HK-2 (cell line): ENCODE results near the gene CAMTA1.
"Not testable (repeated sequence)": the region's sequence is repeated elsewhere in the genome, so short reads cannot be mapped to it uniquely, and the experiment has no call there.

Experiments used
- DNase-seq: peaks from one replicate; pipeline ENCODE4 v3.0.0-alpha.2; 2018; ENCODE audit not compliant: unreplicated experiment

CAMTA1 gene

DNA sequence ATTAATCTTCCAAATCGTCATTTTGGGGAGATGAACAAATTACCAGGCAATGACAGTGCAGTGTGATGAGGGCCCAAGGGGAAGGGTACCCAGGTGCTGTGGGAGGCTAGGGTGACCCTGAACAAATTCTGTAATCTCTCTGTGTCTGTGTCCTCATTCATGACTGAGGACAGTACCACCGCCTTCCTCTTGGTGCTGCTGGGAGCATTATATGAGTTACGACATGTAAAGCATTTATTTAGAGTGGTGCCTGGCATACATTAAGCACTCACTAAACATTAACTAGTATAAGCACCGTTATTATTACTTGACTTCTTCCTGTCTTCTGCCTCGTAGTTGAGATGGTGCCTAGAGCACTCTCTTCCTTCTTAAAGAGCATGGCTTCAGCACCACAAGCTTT is 517.6 kb downstream of the CAMTA1 start:
- no peak for DNase-seq

DNA sequence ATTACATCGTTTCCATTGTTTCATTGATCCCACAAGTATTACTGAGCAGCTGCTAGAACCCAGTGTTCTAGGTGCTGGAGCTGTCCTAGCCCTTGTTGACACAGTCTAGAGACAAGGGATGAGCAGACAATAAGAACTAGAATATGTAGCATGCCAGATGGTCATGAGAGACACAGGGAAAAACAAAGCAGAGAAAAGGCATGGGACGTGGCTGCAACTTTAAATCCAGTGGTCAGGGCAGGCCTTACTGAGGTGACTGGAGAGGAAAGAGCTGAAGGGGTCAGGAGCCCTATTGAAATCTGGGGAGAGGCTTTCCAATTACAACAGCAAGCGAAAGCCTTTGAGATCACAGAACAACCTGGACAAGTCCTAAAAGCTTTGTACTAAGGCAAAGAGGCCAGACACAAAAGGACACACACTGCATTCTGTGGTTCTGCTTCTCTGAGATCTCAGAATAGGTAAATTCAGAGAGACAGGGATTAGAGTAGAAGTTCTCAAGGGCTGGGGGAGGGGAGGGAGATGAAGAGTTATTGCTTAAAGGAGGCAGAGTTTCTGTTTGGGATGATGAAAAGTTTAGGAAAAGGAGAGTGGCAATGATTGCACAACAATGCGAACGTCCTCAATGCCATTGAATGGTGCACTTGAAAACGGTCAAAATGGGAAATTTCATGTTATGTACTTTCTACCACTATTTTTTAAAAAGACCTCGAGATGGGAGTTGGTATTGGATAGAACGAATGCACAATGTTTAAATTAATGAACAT is 518.5 kb downstream of the CAMTA1 start:
- no peak for DNase-seq

DNA sequence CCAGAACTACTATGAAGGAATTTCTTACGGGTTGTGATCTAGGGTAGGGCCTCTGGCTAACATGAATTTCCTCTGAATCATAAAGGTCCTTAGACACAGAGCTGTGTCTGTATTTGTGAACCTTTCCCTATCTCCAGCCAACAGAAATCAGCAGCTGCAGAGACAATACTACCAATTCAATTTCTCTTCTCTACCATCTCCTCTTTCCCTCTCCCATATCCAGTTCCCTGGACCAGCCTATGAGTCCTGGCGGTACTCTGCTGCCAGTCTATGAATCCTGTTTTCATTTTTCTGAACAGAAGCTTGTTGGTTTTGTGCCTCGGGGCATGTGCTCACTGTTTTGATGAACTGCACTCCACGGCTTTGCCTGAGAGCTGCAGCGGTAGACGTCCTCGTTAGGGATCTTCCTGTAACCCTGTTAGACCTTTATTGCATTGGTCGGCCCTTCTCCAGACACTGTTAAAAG is 527.9 kb downstream of the CAMTA1 start:
- no peak for DNase-seq

DNA sequence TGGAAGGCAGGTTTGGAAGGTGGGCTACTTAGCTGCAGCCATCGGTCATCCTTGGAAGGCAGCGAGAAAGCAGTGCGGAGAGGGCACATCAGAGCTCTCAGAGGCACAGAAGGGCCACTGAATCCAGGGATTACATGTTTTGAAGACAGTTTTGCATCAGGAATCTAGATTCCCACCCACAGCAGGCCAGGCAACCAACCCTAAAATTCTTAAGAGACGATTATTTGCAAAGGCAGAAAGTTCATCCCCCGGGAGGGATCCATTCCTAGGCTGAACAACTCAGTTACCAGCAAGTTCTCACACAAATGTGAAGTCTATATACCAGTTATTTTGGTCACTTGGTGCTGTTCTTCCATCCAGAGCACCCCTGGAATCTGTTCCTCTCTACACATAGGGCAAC is 528.6 kb downstream of the CAMTA1 start:
- no peak for DNase-seq

DNA sequence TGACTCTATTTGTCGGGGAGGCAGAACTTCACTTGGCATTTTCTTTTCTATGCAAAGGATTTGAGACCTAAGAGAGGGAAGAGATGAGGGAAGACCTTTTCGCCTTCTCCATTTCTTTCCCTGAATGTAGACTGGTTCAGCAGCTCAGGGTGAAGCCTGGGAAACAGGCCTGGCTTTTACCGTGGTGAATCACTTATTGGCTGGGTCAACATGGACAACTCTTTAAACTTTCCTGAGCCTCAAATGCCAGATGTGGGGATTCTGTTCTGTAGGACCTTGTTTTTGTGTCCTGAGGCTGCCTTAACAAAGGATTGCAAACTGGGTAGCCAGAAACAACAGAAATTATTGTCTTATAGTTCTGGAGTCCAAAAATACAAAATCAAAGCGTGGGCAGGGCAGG is 530.1 kb downstream of the CAMTA1 start:
- no peak for DNase-seq

DNA sequence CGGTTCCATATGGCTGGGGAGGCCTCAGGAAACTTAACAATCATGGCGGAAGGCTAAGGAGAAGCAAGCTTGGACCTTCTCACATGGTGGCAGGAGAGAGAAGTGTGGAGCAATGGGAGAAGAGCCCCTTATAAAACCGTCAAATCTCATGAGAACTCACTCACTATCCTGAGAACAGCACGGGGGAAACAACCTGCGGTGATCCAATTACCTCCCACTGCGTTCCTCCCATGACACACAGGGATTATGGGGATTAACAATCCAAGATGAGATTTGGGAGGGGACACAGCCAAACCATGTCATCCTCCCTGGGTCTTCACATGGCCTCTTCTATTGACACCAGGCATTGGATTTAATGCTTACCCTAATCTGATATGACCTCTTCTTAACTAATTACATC is 530.7 kb downstream of the CAMTA1 start:
- no peak for DNase-seq

DNA sequence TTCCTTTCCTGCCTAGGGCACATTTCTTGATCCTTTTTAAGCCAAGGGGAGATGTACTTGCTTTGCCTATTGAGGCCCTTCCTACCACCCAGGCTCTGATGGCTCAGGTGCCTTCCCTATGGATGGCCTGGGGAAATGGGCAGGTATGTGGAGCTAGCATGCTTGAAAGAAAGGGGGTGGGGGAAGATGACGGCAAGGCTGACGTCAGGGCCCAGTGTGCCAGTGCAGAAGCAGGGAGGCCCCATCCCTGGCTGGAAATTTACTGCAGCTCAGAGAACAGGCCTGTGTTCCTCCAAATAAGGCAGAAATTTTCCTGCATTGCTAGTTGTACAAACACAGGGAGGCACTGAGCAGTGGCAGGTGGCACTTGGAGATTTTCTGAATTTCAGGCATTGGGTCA is 532.6 kb downstream of the CAMTA1 start:
- no peak for DNase-seq

DNA sequence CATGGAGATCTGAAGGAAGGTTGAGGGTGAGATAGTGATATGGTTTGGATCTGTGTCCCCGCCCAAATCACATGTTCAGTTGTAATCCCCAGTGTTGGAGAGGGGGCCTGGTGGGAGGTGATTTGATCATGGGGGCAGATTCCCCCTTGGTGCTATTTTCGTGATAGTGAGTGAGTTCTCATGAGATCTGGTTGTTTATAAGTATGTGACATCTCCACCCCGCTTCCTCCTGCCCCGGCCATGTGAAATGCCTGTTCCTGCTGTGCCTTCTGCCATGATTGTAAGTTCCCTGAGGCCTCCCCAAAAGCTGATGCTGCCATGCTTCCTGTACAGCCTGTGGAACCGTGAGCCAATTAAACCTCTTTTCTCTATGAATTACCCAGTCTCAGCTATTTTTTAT is 533.9 kb downstream of the CAMTA1 start:
- DNase-seq: no peak

DNA sequence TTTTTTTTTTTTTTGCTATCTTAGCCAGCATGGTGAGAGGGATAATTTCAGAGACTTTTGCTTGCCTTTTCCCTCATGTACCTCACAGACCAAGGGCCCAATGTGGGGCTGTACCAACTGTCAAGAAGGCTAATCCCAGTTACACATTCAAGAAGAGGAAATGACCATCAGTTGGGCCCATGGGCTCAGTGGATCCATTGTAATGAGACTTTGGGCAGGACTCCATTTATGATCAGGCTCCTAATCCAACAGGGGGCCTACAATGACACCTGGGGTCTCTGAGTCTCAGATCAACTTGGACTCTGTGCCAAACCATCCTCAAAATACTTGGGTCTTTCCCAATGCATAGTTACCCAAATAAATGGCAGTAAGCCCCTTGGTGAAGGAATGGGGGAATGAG is 535.4 kb downstream of the CAMTA1 start:
- no peak for DNase-seq

DNA sequence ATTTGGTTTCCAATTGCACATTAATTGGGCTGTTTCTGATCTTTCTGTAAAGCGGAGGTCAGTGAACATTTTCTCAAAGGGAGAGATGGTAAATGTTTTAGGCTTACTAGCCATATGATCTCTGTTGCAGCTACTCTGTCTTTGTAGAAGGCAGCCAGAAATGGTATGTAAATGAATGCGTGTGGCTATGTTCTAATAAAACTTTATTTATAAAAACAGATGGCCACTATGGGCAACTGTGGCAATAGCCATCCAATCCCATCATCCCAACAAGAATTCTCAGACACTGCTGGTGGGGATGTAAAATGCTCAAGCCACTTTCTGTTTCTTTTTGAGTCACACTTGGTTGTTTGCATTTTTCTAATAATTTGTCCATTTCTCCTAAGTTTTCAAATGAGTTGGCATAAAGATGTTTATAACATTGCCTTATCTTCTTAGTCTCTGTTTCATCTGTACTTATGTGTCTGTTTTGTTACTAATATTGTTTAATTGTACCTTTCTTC is 537.1 kb downstream of the CAMTA1 start:
- no peak for DNase-seq

DNA sequence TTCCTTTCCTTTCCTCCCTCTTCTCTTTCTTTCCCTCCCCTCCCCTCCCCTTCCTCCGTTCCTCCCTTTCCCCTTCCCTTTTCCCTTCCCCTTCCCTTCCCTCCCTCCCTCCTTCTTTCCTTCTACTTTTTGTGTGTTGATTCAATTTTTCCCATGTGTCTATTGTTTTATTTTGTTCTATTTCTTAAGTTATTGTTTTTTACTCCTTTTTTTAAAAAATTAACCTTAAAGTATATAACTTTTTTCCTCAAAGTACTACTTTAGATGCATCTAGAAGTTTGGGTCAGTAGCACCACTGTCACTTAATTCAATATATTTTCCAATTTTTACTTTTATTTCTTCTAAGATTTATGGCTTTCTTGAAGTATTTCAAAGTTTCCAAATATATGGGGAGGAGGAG is 537.7 kb downstream of the CAMTA1 start:
- no peak for DNase-seq

DNA sequence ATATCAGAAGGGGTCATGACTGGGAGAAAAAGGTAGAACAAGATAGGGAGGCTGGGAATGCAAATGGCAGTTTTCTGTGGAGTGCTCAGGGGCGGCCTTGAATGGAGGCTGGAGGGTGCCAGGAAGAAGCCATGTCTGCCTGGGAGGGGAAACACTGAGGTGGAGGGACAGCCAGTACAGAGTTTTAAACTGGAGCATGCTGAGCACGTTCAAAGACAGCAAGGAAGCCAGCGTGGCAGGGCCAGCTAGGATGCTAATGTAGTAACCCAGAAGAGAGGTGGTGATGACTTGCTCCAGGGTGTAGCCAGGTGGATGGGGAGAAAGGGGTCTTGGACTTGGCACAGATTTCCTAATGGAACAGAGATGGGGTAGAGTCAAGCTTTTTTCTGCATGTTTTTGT is 540.0 kb downstream of the CAMTA1 start:
- no peak for DNase-seq

DNA sequence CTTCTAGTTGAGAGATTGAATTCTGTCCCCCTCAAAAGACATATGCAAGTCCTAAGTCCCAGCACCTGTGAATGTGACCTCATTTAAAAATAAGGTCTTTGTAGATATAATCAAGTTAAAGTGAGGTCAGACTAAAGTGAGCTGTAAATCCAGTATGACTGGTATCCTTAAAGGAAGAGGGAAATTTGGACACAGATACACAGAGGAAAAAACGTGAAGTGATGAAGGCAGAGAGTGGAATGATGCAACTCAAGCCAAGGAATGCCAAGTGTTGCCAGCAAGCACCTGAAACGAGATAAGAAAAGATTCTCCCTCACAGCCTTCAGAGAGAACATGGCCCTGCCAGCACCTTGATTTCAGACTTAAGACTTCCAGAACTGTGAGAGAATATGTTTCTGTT is 541.1 kb downstream of the CAMTA1 start:
- DNase-seq: no peak

DNA sequence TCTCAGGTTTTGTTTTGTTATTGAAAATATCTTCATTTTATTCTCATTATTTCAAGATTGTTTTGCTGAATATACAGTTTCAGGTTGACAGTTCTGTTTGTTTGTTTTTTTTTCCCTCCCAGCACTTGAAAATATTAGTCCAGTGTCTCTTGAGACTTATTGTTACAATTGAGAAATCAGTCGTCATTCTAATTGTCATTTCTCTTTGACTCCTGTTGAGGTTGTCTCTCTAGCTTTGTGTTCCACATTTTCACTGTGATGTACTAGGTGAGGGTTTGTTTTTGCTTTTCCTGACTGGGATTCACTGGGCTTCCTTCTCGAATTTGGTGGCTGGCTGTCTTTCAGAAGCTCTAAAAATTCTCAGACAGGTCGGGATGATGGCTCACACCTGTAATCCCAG is 542.6 kb downstream of the CAMTA1 start:
- no peak for DNase-seq

DNA sequence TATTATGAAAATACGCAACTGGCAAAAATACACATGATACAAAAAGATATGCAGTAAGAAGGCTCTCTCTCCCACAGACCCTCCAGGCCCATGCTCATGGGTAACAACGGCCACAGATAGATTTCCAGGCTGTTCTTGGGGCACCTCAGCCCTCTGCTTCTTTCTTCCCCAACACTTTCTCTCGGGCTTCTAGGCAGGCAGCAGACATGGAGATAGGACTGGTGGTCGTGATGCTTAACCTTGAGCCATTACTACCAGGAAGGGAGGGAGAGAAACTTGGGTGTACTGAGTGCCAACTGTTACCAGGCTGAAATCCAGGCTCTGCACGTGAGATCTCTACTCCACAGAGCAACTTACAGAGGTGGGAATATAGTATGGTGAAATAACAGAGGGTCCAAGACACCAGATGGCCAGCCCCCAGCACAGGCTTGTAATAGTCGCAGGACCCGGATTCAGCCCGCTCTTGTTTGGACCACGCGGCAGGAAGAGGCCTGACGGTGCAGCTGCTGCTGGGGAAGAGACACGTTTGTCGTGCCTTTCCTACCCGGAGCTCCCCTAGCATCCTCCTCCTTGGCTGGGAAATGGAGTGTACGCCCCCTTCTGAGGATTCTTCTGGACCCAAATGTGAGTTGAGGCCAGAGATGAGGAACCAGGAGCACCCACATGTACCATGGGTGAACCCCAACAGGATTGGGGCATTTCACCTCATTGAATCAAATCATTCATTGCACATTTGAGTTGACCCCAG is 544.8 kb downstream of the CAMTA1 start:
- no peak for DNase-seq

DNA sequence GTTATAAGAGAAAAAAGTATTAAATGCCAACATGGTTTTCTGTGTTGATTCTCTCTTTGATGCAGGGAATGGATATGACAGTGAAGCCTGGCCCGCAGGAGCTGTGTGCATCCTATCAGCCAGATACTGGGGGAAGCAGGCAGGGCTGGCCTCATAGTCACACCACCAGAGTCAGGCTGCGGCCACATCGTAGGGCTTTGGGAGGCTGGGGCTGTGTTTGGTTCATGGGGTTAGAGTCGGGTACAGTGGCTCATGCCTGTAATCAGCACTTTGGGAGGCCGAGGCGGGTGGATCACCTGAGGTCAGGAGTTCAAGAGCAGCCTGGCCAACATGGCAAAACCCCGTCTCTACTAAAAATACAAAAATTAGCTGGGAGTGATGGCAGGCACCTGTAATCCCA is 545.5 kb downstream of the CAMTA1 start:
- DNase-seq: not testable (repeated sequence)

DNA sequence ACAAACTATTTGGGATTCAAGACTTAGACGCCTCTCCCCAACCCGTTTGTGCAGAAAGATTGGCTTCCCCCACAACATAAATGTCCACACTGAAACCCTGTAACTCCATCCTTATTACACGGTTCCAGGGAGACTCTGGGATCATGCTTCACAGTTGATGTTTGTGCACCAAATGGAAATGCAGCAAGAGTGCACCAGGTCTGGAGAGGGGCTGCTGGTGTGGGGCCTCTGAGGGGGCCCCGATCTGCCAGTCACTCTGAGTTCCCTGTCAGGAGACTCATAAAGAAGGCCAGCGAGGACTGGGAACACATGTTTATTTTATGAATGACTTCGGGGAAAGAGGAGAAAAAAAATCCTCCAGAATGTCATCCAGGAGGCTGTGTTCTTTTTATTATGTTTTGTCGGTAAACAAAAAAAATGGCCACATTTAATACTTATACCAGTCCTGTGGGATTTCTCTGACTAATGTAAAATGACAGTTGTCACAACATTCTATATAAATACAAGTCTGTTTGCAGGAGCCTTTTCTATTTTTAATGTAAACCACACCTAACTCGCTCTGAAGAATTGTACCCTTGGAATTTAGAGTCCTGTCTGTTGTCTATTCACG is 546.8 kb downstream of the CAMTA1 start:
- no peak for DNase-seq

DNA sequence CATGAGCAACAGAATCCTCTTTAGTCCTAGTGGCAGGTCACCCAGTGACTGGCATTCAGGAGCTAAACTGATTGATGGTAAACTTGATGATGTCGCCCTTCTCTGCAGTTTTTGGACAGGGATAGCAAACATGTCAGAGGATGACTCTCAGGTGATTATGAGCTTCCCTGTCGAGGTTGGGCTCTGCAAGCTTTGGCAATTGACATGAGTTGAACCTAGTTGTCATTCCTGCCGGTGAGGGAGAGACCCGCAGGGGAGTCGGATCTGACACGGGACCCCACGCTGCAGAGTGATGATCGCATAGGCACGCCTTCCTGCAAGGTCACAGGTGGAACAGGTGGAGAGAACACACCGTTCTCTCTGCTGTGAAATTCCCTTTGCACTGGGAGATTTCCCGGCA is 547.8 kb downstream of the CAMTA1 start:
- no peak for DNase-seq

DNA sequence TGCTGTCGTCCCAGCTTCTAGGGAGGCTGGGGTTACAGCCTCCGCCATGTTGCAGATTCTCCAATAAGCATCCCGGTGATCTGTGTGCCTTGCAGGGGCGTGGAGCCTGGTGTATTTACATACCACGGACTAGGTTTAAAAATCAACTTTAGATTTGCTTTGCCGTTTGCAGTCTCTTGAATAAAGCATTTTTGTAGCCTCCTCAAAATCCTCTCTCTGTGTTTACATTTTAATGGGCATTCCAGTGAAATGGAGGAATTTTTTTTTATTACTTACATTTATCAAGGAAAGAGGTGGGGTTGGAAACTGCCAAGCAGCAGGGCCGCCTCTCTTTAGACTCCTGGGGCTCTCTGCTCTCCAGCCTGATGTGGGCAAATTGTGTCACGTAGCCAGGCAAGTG is 548.4 kb downstream of the CAMTA1 start:
- DNase-seq: no peak

DNA sequence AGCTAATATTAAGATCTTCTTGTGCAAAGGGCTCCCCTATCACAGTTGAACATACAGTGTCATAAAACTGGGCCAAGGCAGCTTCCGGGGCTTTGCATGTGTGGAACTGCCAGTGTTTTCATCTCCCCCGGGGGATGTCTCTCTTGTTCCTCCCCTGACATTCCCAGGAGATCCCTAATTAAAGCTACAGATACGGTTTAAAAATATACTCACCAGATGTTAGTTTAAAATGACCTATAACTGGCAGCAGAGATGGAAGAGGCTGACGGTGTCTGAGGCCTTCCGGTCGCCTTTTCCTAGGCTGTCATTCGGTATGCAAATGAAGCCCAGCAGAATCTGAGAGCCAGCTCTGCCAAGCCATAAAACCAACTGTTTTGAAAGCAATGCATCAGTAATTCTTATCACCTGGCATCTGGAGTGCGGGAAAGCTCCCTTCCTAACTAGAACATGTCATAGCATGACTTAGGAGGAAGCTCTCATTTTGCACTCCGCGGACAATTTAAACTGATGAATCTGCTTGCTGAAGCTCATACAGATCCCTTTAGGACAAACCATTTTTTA is 549.3 kb downstream of the CAMTA1 start:
- no peak for DNase-seq

DNA sequence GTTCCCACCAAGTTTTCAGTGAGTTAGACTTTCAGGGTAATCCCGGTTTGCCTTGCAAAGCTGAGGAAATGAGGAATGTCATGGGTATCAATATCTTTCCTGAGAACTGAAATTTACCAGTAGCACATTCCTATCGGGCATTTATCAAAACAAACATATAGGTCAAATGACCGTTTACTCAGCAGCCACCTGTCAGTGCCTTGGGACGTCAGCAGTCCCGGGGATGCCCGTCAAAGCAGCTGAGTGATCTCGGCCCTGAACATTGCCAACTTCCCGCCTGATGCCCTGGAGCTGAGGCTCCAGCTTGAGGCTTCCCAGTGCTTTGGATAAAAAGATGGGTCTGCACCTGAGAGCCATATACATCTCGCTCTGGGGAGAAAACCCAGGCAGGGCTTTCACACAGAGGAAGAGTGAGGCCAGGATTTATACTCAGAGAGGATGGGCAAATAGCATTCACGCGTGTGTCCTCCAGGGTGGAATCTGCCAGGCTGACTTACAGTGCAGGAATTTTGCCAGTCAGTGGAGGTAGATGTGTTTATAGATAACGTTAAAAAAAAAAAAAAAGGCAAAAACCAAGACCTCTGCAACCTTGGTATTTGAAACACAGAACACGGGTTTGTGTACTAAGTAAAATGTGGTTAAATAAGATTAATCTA is 550.1 kb downstream of the CAMTA1 start:
- DNase-seq: no peak

DNA sequence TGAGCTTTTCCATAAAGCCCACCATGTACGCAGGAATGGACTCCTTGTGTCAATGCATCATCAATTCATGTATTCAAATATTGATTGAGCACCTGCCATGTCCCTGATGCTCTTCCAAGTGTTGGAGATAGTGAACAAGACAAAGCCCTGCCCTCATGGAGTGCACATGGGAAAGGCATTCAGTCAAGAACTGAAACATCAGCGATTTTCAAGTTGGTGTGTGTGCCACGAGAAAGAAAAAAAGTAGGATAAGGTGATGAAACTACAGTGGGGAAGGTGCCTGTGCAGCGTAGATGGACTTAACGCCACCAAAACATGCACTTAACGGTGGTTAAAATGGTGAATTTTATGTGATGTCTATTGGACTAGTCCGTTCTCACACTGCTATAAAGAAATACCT is 553.2 kb downstream of the CAMTA1 start:
- DNase-seq: no peak
